GM19372 (cell line): ENCODE data around the gene NECAP2.
"Not testable (repeated sequence)": the region's sequence is repeated elsewhere in the genome, so short reads cannot be mapped to it uniquely, and the experiment has no call there.

Experiments
- ATAC-seq: cut with Tn5 transposase; IDR thresholded peaks from one replicate; pipeline ENCODE4 v1.9.1; 2021; ENCODE audit warnings: mild to moderate bottlenecking, low read depth, moderate library complexity; ENCODE audit not compliant: unreplicated experiment

NECAP2 gene

GRCh38 chr1:16454909-16455308, 14.4 kb downstream of the NECAP2 start:
- not testable (repeated sequence) for ATAC-seq

- not testable (repeated sequence) for ATAC-seq
Measured at GRCh38 chr1:16456151-16456550, 15.6 kb downstream of the NECAP2 start.

- ATAC-seq, result no peak
Measured at GRCh38 chr1:16458831-16459230, 18.3 kb downstream of the NECAP2 start.

GRCh38 chr1:16459352-16459925, 18.9 kb downstream of the NECAP2 start:
- no peak for ATAC-seq

- no peak for ATAC-seq
Measured at GRCh38 chr1:16461681-16462080, 21.2 kb downstream of the NECAP2 start.

GRCh38 chr1:16462773-16463330, 22.3 kb downstream of the NECAP2 start:
- no peak for ATAC-seq

- ATAC-seq, result no peak
Measured at GRCh38 chr1:16464917-16465625, 24.5 kb downstream of the NECAP2 start.

GRCh38 chr1:16468558-16468957, 28.0 kb downstream of the NECAP2 start:
- no peak for ATAC-seq

GRCh38 chr1:16474166-16474800, 33.8 kb downstream of the NECAP2 start:
- ATAC-seq, result no peak

- ATAC-seq, result not testable (repeated sequence)
Measured at GRCh38 chr1:16474891-16475290, 34.4 kb downstream of the NECAP2 start.

GRCh38 chr1:16475771-16476770, 35.5 kb downstream of the NECAP2 start:
- ATAC-seq, result not testable (repeated sequence)

- ATAC-seq, result no peak
Measured at GRCh38 chr1:16478091-16478490, 37.6 kb downstream of the NECAP2 start.

GRCh38 chr1:16483146-16483545, 42.6 kb downstream of the NECAP2 start:
- not testable (repeated sequence) for ATAC-seq

- ATAC-seq, result not testable (repeated sequence)
Measured at GRCh38 chr1:16483639-16484500, 43.3 kb downstream of the NECAP2 start.

- ATAC-seq, result no peak
Measured at GRCh38 chr1:16484501-16484835, 43.9 kb downstream of the NECAP2 start.

GRCh38 chr1:16484931-16485330, 44.4 kb downstream of the NECAP2 start:
- ATAC-seq, result no peak

GRCh38 chr1:16486316-16486715, 45.8 kb downstream of the NECAP2 start:
- not testable (repeated sequence) for ATAC-seq

GRCh38 chr1:16487011-16487410, 46.5 kb downstream of the NECAP2 start:
- ATAC-seq, result not testable (repeated sequence)

- ATAC-seq, result not testable (repeated sequence)
Measured at GRCh38 chr1:16489195-16489880, 48.8 kb downstream of the NECAP2 start.
